Measurements from ENCODE around the gene PTCH1. TPM values are rescaled to one million over a fixed set of nuclear protein-coding genes. Genes with fewer than 3 reads are reported as not detected.
A peak's percentile ranks its signal among the peaks of the same experiment; 100 is the strongest.

Gene PTCH1
- total and polyA plus RNA-seq, 8 donors: 3.9 to 53.3 (median 23.5) TPM

- WGBS, 5 donors: 71 to 83% (median 77%) methylated on average over 6 of the region's 6 CpGs
- H3K9me3 ChIP-seq: peaks cover 0 to 6% (median 3%) of the 10 kb centered on the region in 4 donors
- H3K36me3 ChIP-seq: no peaks in the 10 kb centered on the region
- intact Hi-C loops (cut with DNase I; ENCODE audit: low total_unique reads): no loop called here
- no peaks in the 10 kb centered on the region for H3K27me3 ChIP-seq
- no peak overlapping the region for H3K27ac ChIP-seq
- H3K4me3 ChIP-seq: no peak overlapping the region
- DNase-seq: no peak
- H3K4me1 ChIP-seq: no peaks in the 10 kb centered on the region
- TF ChIP-seq EP300 (IDR thresholded peaks at IDR 0.05): no peak
- TF ChIP-seq POLR2AphosphoS5 (IDR thresholded peaks at IDR 0.05): no peak
- no peak for TF ChIP-seq CTCF (IDR thresholded peaks at IDR 0.05)
Measured at GRCh38 chr9:95435074-95435728, 81.6 kb downstream of the PTCH1 start.

GRCh38 chr9:95434116-95435073 is 82.4 kb downstream of the PTCH1 start:
- Histone ChIP-seq H3K27me3 (no peaks in the 10 kb centered on the region), H3K36me3 (no peaks in the 10 kb centered on the region), H3K9me3 (peaks cover 0 to 10% (median 5%) of the 10 kb centered on the region in 4 donors), H3K27ac (no peak overlapping the region), H3K4me1 (no peaks in the 10 kb centered on the region), H3K4me3 (no peak overlapping the region)
- peak in 1 of 2 donors; percentile 46 for DNase-seq
- intact Hi-C loops (cut with DNase I; ENCODE audit: low total_unique reads): no loop called here
- TF ChIP-seq POLR2A (IDR thresholded peaks at IDR 0.05) (no peak), EP300 (IDR thresholded peaks at IDR 0.05) (no peak), POLR2AphosphoS5 (IDR thresholded peaks at IDR 0.05) (no peak), CTCF (IDR thresholded peaks at IDR 0.05) (no peak)
- 76 to 88% (median 82%) methylated on average over 25 of the region's 25 CpGs for WGBS, 5 donors

GRCh38 chr9:95433096-95433819 is 83.5 kb downstream of the PTCH1 start:
- H3K9me3 ChIP-seq: peaks cover 0 to 10% (median 5%) of the 10 kb centered on the region in 4 donors
- peak in 1 of 2 donors; percentile 58 for DNase-seq
- WGBS, 5 donors: 24 to 37% (median 31%) methylated on average over 8 of the region's 8 CpGs
- intact Hi-C loops (cut with DNase I; ENCODE audit: low total_unique reads): no loop called here
- no peak overlapping the region for H3K4me3 ChIP-seq
- H3K27me3 ChIP-seq: no peaks in the 10 kb centered on the region
- TF ChIP-seq CTCF (IDR thresholded peaks at IDR 0.05): no peak
- TF ChIP-seq POLR2A (IDR thresholded peaks at IDR 0.05): no peak
- TF ChIP-seq EP300 (IDR thresholded peaks at IDR 0.05): no peak
- TF ChIP-seq POLR2AphosphoS5 (IDR thresholded peaks at IDR 0.05): no peak
- H3K4me1 ChIP-seq: no peaks in the 10 kb centered on the region
- H3K36me3 ChIP-seq: no peaks in the 10 kb centered on the region
- H3K27ac ChIP-seq: no peak overlapping the region

GRCh38 chr9:95431286-95431685 is 85.5 kb downstream of the PTCH1 start:
- intact Hi-C loops (cut with DNase I; ENCODE audit: low total_unique reads): no loop called here
- Histone ChIP-seq H3K4me3 (no peak overlapping the region), H3K27me3 (peaks cover 0 to 8% (median 0%) of the 10 kb centered on the region in 3 donors), H3K27ac (no peak overlapping the region), H3K36me3 (no peaks in the 10 kb centered on the region), H3K4me1 (peaks cover 1 to 7% (median 3%) of the 10 kb centered on the region in 4 donors), H3K9me3 (peaks cover 0 to 10% (median 5%) of the 10 kb centered on the region in 4 donors)
- no peak for DNase-seq
- WGBS, 5 donors: 80 to 95% (median 88%) methylated on average over 1 of the region's 1 CpG
- TF ChIP-seq EP300 (IDR thresholded peaks at IDR 0.05): no peak
- TF ChIP-seq POLR2AphosphoS5 (IDR thresholded peaks at IDR 0.05): no peak
- TF ChIP-seq POLR2A (IDR thresholded peaks at IDR 0.05): no peak
- TF ChIP-seq CTCF (IDR thresholded peaks at IDR 0.05): no peak
